WTC11 (cell line): ENCODE data around the gene NAV2. TPM values are rescaled to one million over a fixed set of nuclear protein-coding genes. Genes with fewer than 3 reads are reported as not detected.

ENCODE experiments used
- ATAC-seq: fragments of 200-7000 bp; cut with Tn5 transposase; 2 replicates; pipeline ENCODE4 v1.10.0; 2021; ENCODE audit warnings: mild to moderate bottlenecking, moderate library complexity
- CTCF ChIA-PET: fragments of 300-600 bp; sonication (Branson Sonifier 250); formaldehyde crosslinking; loops from one replicate; lab custom pipeline; 2021; ENCODE audit warnings: antibody characterized with exemption; lab: Charles Lee
- POLR2A ChIA-PET: fragments of 350-600 bp; sonication (Branson Sonifier 250); formaldehyde crosslinking; loops from one replicate; lab custom pipeline; 2021; ENCODE audit warnings: antibody characterized with exemption; lab: Charles Lee
- DNase-seq: peaks from one replicate; pipeline ENCODE4 v3.0.0; 2021; ENCODE audit warnings: low spot score
- H3K27ac Mint-ChIP-seq: 2 replicates; pipeline ENCODE4 v1.8.0; 2021; ENCODE audit warnings: mixed read lengths
- H3K27me3 Mint-ChIP-seq: 2 replicates; pipeline ENCODE4 v1.8.0; 2021; ENCODE audit warnings: low read depth, mild to moderate bottlenecking, moderate library complexity, mixed read lengths
- H3K36me3 Mint-ChIP-seq: 2 replicates; pipeline ENCODE4 v1.8.0; 2021; ENCODE audit warnings: mixed read lengths
- H3K4me1 Mint-ChIP-seq: 2 replicates; pipeline ENCODE4 v1.8.0; 2022; ENCODE audit warnings: mixed read lengths
- H3K4me3 Mint-ChIP-seq: 2 replicates; pipeline ENCODE4 v1.8.0; 2021; ENCODE audit warnings: mild to moderate bottlenecking, moderate library complexity, mixed read lengths
- H3K9me3 Mint-ChIP-seq: 2 replicates; pipeline ENCODE4 v1.8.0; 2021; ENCODE audit warnings: mixed read lengths
- AR ChIP-seq: fragments of 250-450 bp; sonication (Bioruptor Pico); IDR thresholded peaks from 2 replicates; pipeline ENCODE4 v1.9.0; 2021; ENCODE audit warnings: mild to moderate bottlenecking
- E2F5 ChIP-seq: sonication (generic); formaldehyde crosslinking; IDR thresholded peaks from 2 replicates; pipeline ENCODE4 v1.8.1; 2022; ENCODE audit warnings: mild to moderate bottlenecking, moderate library complexity, missing genetic modification reagents
- FOXP4 ChIP-seq: sonication (generic); formaldehyde crosslinking; IDR thresholded peaks from 2 replicates; pipeline ENCODE4 v1.8.0; 2022; ENCODE audit warnings: mild to moderate bottlenecking, missing genetic modification reagents
- GRHL2 ChIP-seq: fragments of 250-450 bp; sonication (Bioruptor Pico); IDR thresholded peaks from 2 replicates; pipeline ENCODE4 v1.8.0; 2022; ENCODE audit warnings: mild to moderate bottlenecking, moderate library complexity; ENCODE audit not compliant: insufficient replicate concordance, severe bottlenecking
- NFATC4 ChIP-seq: fragments of 250-450 bp; sonication (Bioruptor Pico); IDR thresholded peaks from 2 replicates; pipeline ENCODE4 v1.9.0; 2021; ENCODE audit warnings: mild to moderate bottlenecking
- PRRX2 ChIP-seq: fragments of 250-450 bp; sonication (Bioruptor Pico); IDR thresholded peaks from 2 replicates; pipeline ENCODE4 v1.8.0; 2021; ENCODE audit warnings: mild to moderate bottlenecking
- STAT6 ChIP-seq: sonication (generic); formaldehyde crosslinking; conservative IDR thresholded peaks from 2 replicates; pipeline ENCODE4 v1.8.1; 2023; ENCODE audit warnings: mild to moderate bottlenecking, low read depth, missing genetic modification reagents, moderate library complexity
- TP53 ChIP-seq: sonication (generic); formaldehyde crosslinking; IDR thresholded peaks from 2 replicates; pipeline ENCODE4 v1.8.1; 2023; ENCODE audit warnings: mild to moderate bottlenecking, missing genetic modification reagents
- ZNF317 ChIP-seq: sonication (generic); formaldehyde crosslinking; IDR thresholded peaks from 2 replicates; pipeline ENCODE4 v1.8.1; 2023; ENCODE audit warnings: low read depth, mild to moderate bottlenecking, moderate library complexity, missing genetic modification reagents, borderline replicate concordance
- ZNF423 ChIP-seq: fragments of 250-450 bp; sonication (Bioruptor Pico); IDR thresholded peaks from 2 replicates; pipeline ENCODE4 v2.1.2; 2022; ENCODE audit warnings: mild to moderate bottlenecking, moderate library complexity
- ZNF425 ChIP-seq: fragments of 250-450 bp; sonication (Bioruptor Pico); conservative IDR thresholded peaks from 2 replicates; pipeline ENCODE4 v1.9.0; 2021; ENCODE audit warnings: mild to moderate bottlenecking
- total RNA-seq: library from RNA; stranded (reverse); gene quantifications from 3 replicates; pipeline ENCODE4 v1.2.3, GENCODE V29; 2021
- TF ChIP-seq, protein P1 (sequence below): sonication (generic); formaldehyde crosslinking; IDR thresholded peaks from 2 replicates; pipeline ENCODE4 v1.8.0; 2022; ENCODE audit warnings: mild to moderate bottlenecking, missing genetic modification reagents
- TF ChIP-seq, protein P2 (sequence below): sonication (generic); formaldehyde crosslinking; IDR thresholded peaks from 2 replicates; pipeline ENCODE4 v1.8.0; 2023; ENCODE audit warnings: mild to moderate bottlenecking, missing genetic modification reagents
- TF ChIP-seq, protein P3 (sequence below): fragments of 200-600 bp; IDR thresholded peaks from 2 replicates; pipeline ENCODE4 v1.8.0; 2022; ENCODE audit warnings: antibody characterized with exemption
- TF ChIP-seq, protein P4 (sequence below): sonication (generic); formaldehyde crosslinking; IDR thresholded peaks from 2 replicates; pipeline ENCODE4 v1.8.1; 2022; ENCODE audit warnings: low read depth, missing genetic modification reagents, borderline replicate concordance

Gene NAV2
- total RNA-seq, 1 experiment from 2014 or later: 42.8 TPM

GRCh38 chr11:19747634-19748033, 35.0 kb downstream of the NAV2 start:
- DNase-seq: no peak
- H3K9me3 Mint-ChIP-seq: peaks cover 17% of the 10 kb centered on the region
- H3K4me3 Mint-ChIP-seq: no peak overlapping the region
- ChIA-PET POLR2A (no interaction called here), CTCF (interaction anchor here (1.5 kb wide), 1 partner anchor 183 kb away, joined by 4 read pairs; no protein-coding TSS in a partner anchor)
- peaks cover 12% of the 10 kb centered on the region for H3K4me1 Mint-ChIP-seq
- no peaks in the 10 kb centered on the region; the same call in 1 of the 2 replicates for H3K27me3 Mint-ChIP-seq
- H3K27ac Mint-ChIP-seq: no peak overlapping the region
- 0 out of 2 replicates have a peak, but pooled peaks cover 6% of the 10 kb centered on the region for H3K36me3 Mint-ChIP-seq
- no peak for ATAC-seq
- TF ChIP-seq AR (CRISPR knock-in tag) (no peak), ZNF423 (no peak), GRHL2 (CRISPR knock-in tag) (no peak), TP53 (CRISPR knock-in tag) (no peak), PRRX2 (CRISPR knock-in tag) (no peak)
- TF ChIP-seq, protein P1, sequence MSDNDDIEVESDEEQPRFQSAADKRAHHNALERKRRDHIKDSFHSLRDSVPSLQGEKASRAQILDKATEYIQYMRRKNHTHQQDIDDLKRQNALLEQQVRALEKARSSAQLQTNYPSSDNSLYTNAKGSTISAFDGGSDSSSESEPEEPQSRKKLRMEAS: no peak

DNA sequence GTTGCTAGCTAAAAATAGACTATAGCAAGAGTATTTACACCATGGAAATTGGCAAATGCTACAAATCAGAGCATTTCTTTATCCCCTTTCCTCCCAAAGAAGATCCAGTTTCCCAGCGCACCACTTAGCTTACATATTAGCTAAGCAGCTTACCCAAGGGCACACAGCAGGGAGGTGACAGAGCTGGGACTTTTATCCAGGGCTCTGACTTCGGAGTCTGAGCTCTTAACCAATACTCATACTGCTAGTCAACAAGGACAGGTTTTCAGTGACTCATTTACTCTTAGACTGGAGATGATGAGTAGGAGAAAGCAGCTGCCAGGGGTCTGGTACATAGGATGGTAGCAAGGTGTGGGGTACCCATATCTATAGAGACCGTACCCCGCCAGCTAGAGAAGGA, 38.4 kb downstream of the NAV2 start:
- ATAC-seq: no peak
- H3K4me1 Mint-ChIP-seq: peaks cover 28% of the 10 kb centered on the region
- ChIA-PET CTCF (interaction anchor here (0.6 to 1.2 kb wide), 4 partner anchors 9 to 377 kb away, joined by 3 to 6 read pairs (median 4); no protein-coding TSS in a partner anchor), POLR2A (no interaction called here)
- peaks cover 11% of the 10 kb centered on the region for H3K9me3 Mint-ChIP-seq
- H3K4me3 Mint-ChIP-seq: no peak overlapping the region
- no peak overlapping the region for H3K27ac Mint-ChIP-seq
- DNase-seq: no peak
- peaks cover 4% of the 10 kb centered on the region; the same call in 1 of the 2 replicates for H3K27me3 Mint-ChIP-seq
- H3K36me3 Mint-ChIP-seq: 0 out of 2 replicates have a peak, but pooled peaks cover 2% of the 10 kb centered on the region
- TF ChIP-seq STAT6 (CRISPR knock-in tag) (no peak), ZNF317 (CRISPR knock-in tag) (no peak), ZNF425 (CRISPR knock-in tag) (no peak), E2F5 (CRISPR knock-in tag) (no peak), FOXP4 (CRISPR knock-in tag) (no peak), ZNF423 (no peak), NFATC4 (CRISPR knock-in tag) (no peak)
- TF ChIP-seq, protein P2, sequence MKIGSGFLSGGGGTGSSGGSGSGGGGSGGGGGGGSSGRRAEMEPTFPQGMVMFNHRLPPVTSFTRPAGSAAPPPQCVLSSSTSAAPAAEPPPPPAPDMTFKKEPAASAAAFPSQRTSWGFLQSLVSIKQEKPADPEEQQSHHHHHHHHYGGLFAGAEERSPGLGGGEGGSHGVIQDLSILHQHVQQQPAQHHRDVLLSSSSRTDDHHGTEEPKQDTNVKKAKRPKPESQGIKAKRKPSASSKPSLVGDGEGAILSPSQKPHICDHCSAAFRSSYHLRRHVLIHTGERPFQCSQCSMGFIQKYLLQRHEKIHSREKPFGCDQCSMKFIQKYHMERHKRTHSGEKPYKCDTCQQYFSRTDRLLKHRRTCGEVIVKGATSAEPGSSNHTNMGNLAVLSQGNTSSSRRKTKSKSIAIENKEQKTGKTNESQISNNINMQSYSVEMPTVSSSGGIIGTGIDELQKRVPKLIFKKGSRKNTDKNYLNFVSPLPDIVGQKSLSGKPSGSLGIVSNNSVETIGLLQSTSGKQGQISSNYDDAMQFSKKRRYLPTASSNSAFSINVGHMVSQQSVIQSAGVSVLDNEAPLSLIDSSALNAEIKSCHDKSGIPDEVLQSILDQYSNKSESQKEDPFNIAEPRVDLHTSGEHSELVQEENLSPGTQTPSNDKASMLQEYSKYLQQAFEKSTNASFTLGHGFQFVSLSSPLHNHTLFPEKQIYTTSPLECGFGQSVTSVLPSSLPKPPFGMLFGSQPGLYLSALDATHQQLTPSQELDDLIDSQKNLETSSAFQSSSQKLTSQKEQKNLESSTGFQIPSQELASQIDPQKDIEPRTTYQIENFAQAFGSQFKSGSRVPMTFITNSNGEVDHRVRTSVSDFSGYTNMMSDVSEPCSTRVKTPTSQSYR (CRISPR knock-in tag): no peak
- TF ChIP-seq, protein P3, sequence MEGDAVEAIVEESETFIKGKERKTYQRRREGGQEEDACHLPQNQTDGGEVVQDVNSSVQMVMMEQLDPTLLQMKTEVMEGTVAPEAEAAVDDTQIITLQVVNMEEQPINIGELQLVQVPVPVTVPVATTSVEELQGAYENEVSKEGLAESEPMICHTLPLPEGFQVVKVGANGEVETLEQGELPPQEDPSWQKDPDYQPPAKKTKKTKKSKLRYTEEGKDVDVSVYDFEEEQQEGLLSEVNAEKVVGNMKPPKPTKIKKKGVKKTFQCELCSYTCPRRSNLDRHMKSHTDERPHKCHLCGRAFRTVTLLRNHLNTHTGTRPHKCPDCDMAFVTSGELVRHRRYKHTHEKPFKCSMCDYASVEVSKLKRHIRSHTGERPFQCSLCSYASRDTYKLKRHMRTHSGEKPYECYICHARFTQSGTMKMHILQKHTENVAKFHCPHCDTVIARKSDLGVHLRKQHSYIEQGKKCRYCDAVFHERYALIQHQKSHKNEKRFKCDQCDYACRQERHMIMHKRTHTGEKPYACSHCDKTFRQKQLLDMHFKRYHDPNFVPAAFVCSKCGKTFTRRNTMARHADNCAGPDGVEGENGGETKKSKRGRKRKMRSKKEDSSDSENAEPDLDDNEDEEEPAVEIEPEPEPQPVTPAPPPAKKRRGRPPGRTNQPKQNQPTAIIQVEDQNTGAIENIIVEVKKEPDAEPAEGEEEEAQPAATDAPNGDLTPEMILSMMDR: no peak
- TF ChIP-seq, protein P4, sequence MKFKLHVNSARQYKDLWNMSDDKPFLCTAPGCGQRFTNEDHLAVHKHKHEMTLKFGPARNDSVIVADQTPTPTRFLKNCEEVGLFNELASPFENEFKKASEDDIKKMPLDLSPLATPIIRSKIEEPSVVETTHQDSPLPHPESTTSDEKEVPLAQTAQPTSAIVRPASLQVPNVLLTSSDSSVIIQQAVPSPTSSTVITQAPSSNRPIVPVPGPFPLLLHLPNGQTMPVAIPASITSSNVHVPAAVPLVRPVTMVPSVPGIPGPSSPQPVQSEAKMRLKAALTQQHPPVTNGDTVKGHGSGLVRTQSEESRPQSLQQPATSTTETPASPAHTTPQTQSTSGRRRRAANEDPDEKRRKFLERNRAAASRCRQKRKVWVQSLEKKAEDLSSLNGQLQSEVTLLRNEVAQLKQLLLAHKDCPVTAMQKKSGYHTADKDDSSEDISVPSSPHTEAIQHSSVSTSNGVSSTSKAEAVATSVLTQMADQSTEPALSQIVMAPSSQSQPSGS (CRISPR knock-in tag): no peak
